Activated naive CD4-positive, alpha-beta T cell treated with anti-CD3 and anti-CD28 coated beads, Interleukin-2, amount 10 ng/mL, durations not matched to agents 7 days and 5 days (primary cell): Measurements from ENCODE around the gene DALRD3.

Experiments
- CTCF ChIA-PET: fragments of 350-600 bp; sonication (Branson Sonifier 250); formaldehyde crosslinking; loops from one replicate; lab custom pipeline; 2021; ENCODE audit warnings: antibody characterized with exemption; lab: Charles Lee
- DNase-seq: peaks from one replicate; pipeline ENCODE4 v3.0.0-alpha.2; 2020
- H3K27ac Mint-ChIP-seq: one replicate; pipeline ENCODE4 v1.8.0; 2021; ENCODE audit warnings: mild to moderate bottlenecking, moderate library complexity, mixed read lengths
- H3K27me3 Mint-ChIP-seq: one replicate; pipeline ENCODE4 v1.8.0; 2021; ENCODE audit warnings: mild to moderate bottlenecking, mixed read lengths
- H3K36me3 Mint-ChIP-seq: one replicate; pipeline ENCODE4 v1.8.0; 2021; ENCODE audit warnings: mixed read lengths
- H3K4me1 Mint-ChIP-seq: one replicate; pipeline ENCODE4 v1.8.0; 2021; ENCODE audit warnings: mixed read lengths
- H3K4me3 Mint-ChIP-seq: one replicate; pipeline ENCODE4 v1.8.0; 2021; ENCODE audit warnings: mild to moderate bottlenecking, moderate library complexity, mixed read lengths
- H3K9me3 Mint-ChIP-seq: one replicate; pipeline ENCODE4 v1.8.0; 2021; ENCODE audit warnings: mixed read lengths

Gene DALRD3

GRCh38 chr3:49026536-49026935 is 8.2 kb upstream of the DALRD3 start:
- H3K4me3 Mint-ChIP-seq = no peak overlapping the region
- CTCF ChIA-PET = no interaction called here
- no peak for DNase-seq
- H3K27me3 Mint-ChIP-seq = no peaks in the 10 kb centered on the region
- H3K4me1 Mint-ChIP-seq = peaks cover 63% of the 10 kb centered on the region
- peaks cover 63% of the 10 kb centered on the region for H3K36me3 Mint-ChIP-seq
- no peaks in the 10 kb centered on the region for H3K9me3 Mint-ChIP-seq
- H3K27ac Mint-ChIP-seq = peak overlapping the region; percentile 37

- Mint-ChIP-seq H3K9me3 (no peaks in the 10 kb centered on the region), H3K4me3 (no peak overlapping the region), H3K4me1 (peaks cover 63% of the 10 kb centered on the region), H3K36me3 (peaks cover 61% of the 10 kb centered on the region), H3K27ac (peak overlapping the region; percentile 49), H3K27me3 (no peaks in the 10 kb centered on the region)
- no peak for DNase-seq
- CTCF ChIA-PET = interaction anchor here (1.7 kb wide), 1 partner anchor 68 kb away, joined by 3 read pairs; the partner anchor contains the start of gene QRICH1
Measured at GRCh38 chr3:49025793-49026520, 7.6 kb upstream of the DALRD3 start.

- H3K4me3 Mint-ChIP-seq = no peak overlapping the region
- H3K27me3 Mint-ChIP-seq = no peaks in the 10 kb centered on the region
- H3K27ac Mint-ChIP-seq = peak overlapping the region; percentile 49
- no peaks in the 10 kb centered on the region for H3K9me3 Mint-ChIP-seq
- CTCF ChIA-PET = interaction anchor here (1.7 kb wide), 1 partner anchor 69 kb away, joined by 3 read pairs; the partner anchor contains the start of gene QRICH1
- peaks cover 63% of the 10 kb centered on the region for H3K4me1 Mint-ChIP-seq
- peaks cover 57% of the 10 kb centered on the region for H3K36me3 Mint-ChIP-seq
- no peak for DNase-seq
Measured at GRCh38 chr3:49025005-49025792, 6.8 kb upstream of the DALRD3 start.

GRCh38 chr3:49024449-49024848 is 6.1 kb upstream of the DALRD3 start:
- H3K4me3 Mint-ChIP-seq = peak overlapping the region; percentile 7
- H3K27me3 Mint-ChIP-seq = no peaks in the 10 kb centered on the region
- no peaks in the 10 kb centered on the region for H3K9me3 Mint-ChIP-seq
- H3K27ac Mint-ChIP-seq = no peak overlapping the region
- DNase-seq = no peak
- CTCF ChIA-PET = interaction anchor here (0.7 to 1.7 kb wide), 2 partner anchors 69 to 321 kb away, joined by 3 read pairs; partner anchors contain the start of gene QRICH1
- H3K36me3 Mint-ChIP-seq = peaks cover 54% of the 10 kb centered on the region
- peaks cover 68% of the 10 kb centered on the region for H3K4me1 Mint-ChIP-seq

GRCh38 chr3:49023775-49024174 is 5.4 kb upstream of the DALRD3 start:
- Mint-ChIP-seq H3K27ac (peak overlapping the region; percentile 65), H3K4me3 (peak overlapping the region; percentile 90), H3K27me3 (no peaks in the 10 kb centered on the region), H3K9me3 (no peaks in the 10 kb centered on the region), H3K4me1 (peaks cover 67% of the 10 kb centered on the region), H3K36me3 (peaks cover 50% of the 10 kb centered on the region)
- CTCF ChIA-PET = interaction anchor here (0.7 to 1.7 kb wide), 2 partner anchors 70 to 321 kb away, joined by 3 read pairs; partner anchors contain the start of gene QRICH1
- no peak for DNase-seq

GRCh38 chr3:49022688-49023171 is 4.3 kb upstream of the DALRD3 start:
- H3K4me1 Mint-ChIP-seq = peaks cover 59% of the 10 kb centered on the region
- no peaks in the 10 kb centered on the region for H3K9me3 Mint-ChIP-seq
- H3K36me3 Mint-ChIP-seq = peaks cover 50% of the 10 kb centered on the region
- CTCF ChIA-PET = interaction anchor here (1.3 to 9.0 kb wide), 4 partner anchors 8 to 98 kb away, joined by 3 to 62 read pairs (median 18); partner anchors contain the start of genes USP19 and WDR6
- H3K4me3 Mint-ChIP-seq = peak overlapping the region; percentile 90
- H3K27me3 Mint-ChIP-seq = no peaks in the 10 kb centered on the region
- no peak for DNase-seq
- peak overlapping the region; percentile 99 for H3K27ac Mint-ChIP-seq

GRCh38 chr3:49021813-49022687 is 3.7 kb upstream of the DALRD3 start, which contains the start of gene NDUFAF3:
Gene NDUFAF3, plus strand, starts transcription at chr3:49022121. Its CDS starts 24 bp downstream, at chr3:49022145.
- Mint-ChIP-seq H3K27me3 (no peaks in the 10 kb centered on the region), H3K4me1 (peaks cover 60% of the 10 kb centered on the region), H3K9me3 (no peaks in the 10 kb centered on the region), H3K36me3 (peaks cover 47% of the 10 kb centered on the region), H3K4me3 (peak within 1 kb of the TSS; percentile 90), H3K27ac (peak within 1 kb of the TSS; percentile 99)
- CTCF ChIA-PET = interaction anchor here (1.3 to 9.0 kb wide), 5 partner anchors 9 to 98 kb away, joined by 3 to 62 read pairs (median 6); partner anchors contain the start of genes USP19 and WDR6
- DNase-seq = peak; percentile 94

- no peaks in the 10 kb centered on the region for H3K27me3 Mint-ChIP-seq
- CTCF ChIA-PET = interaction anchor here (1.3 to 9.0 kb wide), 5 partner anchors 8 to 99 kb away, joined by 3 to 62 read pairs (median 6); partner anchors contain the start of genes USP19 and WDR6
- peak overlapping the region; percentile 90 for H3K4me3 Mint-ChIP-seq
- peaks cover 39% of the 10 kb centered on the region for H3K36me3 Mint-ChIP-seq
- peaks cover 55% of the 10 kb centered on the region for H3K4me1 Mint-ChIP-seq
- peak overlapping the region; percentile 99 for H3K27ac Mint-ChIP-seq
- H3K9me3 Mint-ChIP-seq = no peaks in the 10 kb centered on the region
- peak; percentile 100 for DNase-seq
Measured at GRCh38 chr3:49021213-49021812, 2.9 kb upstream of the DALRD3 start.

- CTCF ChIA-PET = interaction anchor here (1.0 to 9.0 kb wide), 4 partner anchors 9 to 32 kb away, joined by 3 to 62 read pairs (median 18); partner anchors contain the start of genes IMPDH2 and WDR6
- Mint-ChIP-seq H3K4me1 (peaks cover 53% of the 10 kb centered on the region), H3K36me3 (peaks cover 35% of the 10 kb centered on the region), H3K27me3 (no peaks in the 10 kb centered on the region), H3K9me3 (no peaks in the 10 kb centered on the region), H3K27ac (peak overlapping the region; percentile 99), H3K4me3 (peak overlapping the region; percentile 90)
- DNase-seq = peak; percentile 59
Measured at GRCh38 chr3:49020330-49021212, 2.2 kb upstream of the DALRD3 start.

- Mint-ChIP-seq H3K4me1 (peaks cover 52% of the 10 kb centered on the region), H3K9me3 (no peaks in the 10 kb centered on the region)
Measured at GRCh38 chr3:49019941-49020329, 1.6 kb upstream of the DALRD3 start.

GRCh38 chr3:49018707-49019006 is 277 bp upstream of the DALRD3 start:
- H3K4me1 Mint-ChIP-seq = peaks cover 48% of the 10 kb centered on the region
- no peak for DNase-seq
- no peaks in the 10 kb centered on the region for H3K27me3 Mint-ChIP-seq
- no peaks in the 10 kb centered on the region for H3K9me3 Mint-ChIP-seq
- H3K36me3 Mint-ChIP-seq = peaks cover 28% of the 10 kb centered on the region
- H3K4me3 Mint-ChIP-seq = peak overlapping the region; percentile 90
- peak overlapping the region; percentile 99 for H3K27ac Mint-ChIP-seq
- CTCF ChIA-PET = interaction anchor here (1.9 to 9.0 kb wide), 2 partner anchors 11 to 31 kb away, joined by 6 to 62 read pairs; partner anchors contain the start of gene WDR6

More at GRCh38 chr3:49019941-49020329, 1.6 kb upstream of the DALRD3 start:
- Mint-ChIP-seq H3K27ac (peak overlapping the region; percentile 99), H3K36me3 (peaks cover 35% of the 10 kb centered on the region), H3K4me3 (peak overlapping the region; percentile 90), H3K27me3 (no peaks in the 10 kb centered on the region)
- no peak for DNase-seq
- CTCF ChIA-PET = interaction anchor here (1.0 to 9.0 kb wide), 3 partner anchors 10 to 32 kb away, joined by 3 to 62 read pairs (median 29); partner anchors contain the start of genes IMPDH2 and WDR6
